H1 (cell line): ENCODE results near the gene STK39. TPM values are rescaled to one million over a fixed set of nuclear protein-coding genes. Genes with fewer than 3 reads are reported as not detected.

Experiments
- CTCF ChIA-PET: fragments of 300-600 bp; sonication (Branson Sonifier 250); formaldehyde crosslinking; loops from one replicate; lab custom pipeline; 2021; ENCODE audit not compliant: partially characterized antibody; lab: Charles Lee
- POLR2A ChIA-PET: fragments of 300-600 bp; sonication (Branson Sonifier 250); formaldehyde crosslinking; loops from one replicate; lab custom pipeline; 2021; ENCODE audit warnings: inconsistent platforms; ENCODE audit not compliant: partially characterized antibody; lab: Charles Lee
- DNase-seq, 2 experiments: peaks; one replicate each; pipeline versions ENCODE4 v3.0.0 to v3.0.0-alpha.2; 2010 to 2022; ENCODE audit warnings: low spot score in 2 of 2, low read depth in 1 of 2, mixed read lengths in 1 of 2
- FAIRE-seq: peaks from 2 replicates; lab custom pipeline; 2011; peaks lifted over from hg19 to GRCh38; lab: Jason Lieb, UNC
- H2AFZ ChIP-seq: 2 replicates; pipeline ENCODE4 v1.8.1; 2012; ENCODE audit warnings: low read length, inconsistent platforms
- H2AK5ac ChIP-seq: 2 replicates; pipeline ENCODE4 v1.6.1; 2013; ENCODE audit warnings: low read depth, low read length
- H2BK120ac ChIP-seq: replicated peaks from 2 replicates; pipeline ENCODE3; 2013; ENCODE audit warnings: low read depth, low read length, inconsistent platforms
- H2BK12ac ChIP-seq: 2 replicates; pipeline ENCODE4 v1.6.1; 2013; ENCODE audit warnings: low read depth, low read length
- H2BK15ac ChIP-seq: 2 replicates; pipeline ENCODE4 v1.6.1; 2013; ENCODE audit warnings: low read length
- H2BK20ac ChIP-seq: 2 replicates; pipeline ENCODE4 v1.6.1; 2013; ENCODE audit warnings: low read length
- H2BK5ac ChIP-seq: 2 replicates; pipeline ENCODE4 v1.6.1; 2013; ENCODE audit warnings: low read depth, low read length
- H3K14ac ChIP-seq: 2 replicates; pipeline ENCODE4 v1.6.1; 2013; ENCODE audit warnings: inconsistent platforms; ENCODE audit not compliant: insufficient read length
- H3K18ac ChIP-seq: 2 replicates; pipeline ENCODE4 v1.6.1; 2013; ENCODE audit warnings: low read length; ENCODE audit errors: extremely low read depth
- H3K23ac ChIP-seq: 2 replicates; pipeline ENCODE4 v1.6.1; 2013; ENCODE audit warnings: inconsistent platforms; ENCODE audit not compliant: insufficient read length
- H3K23me2 ChIP-seq: 2 replicates; pipeline ENCODE4 v1.6.1; 2013; ENCODE audit warnings: low read depth, low read length
- H3K27ac ChIP-seq: 2 replicates; pipeline ENCODE4 v1.6.1; 2011; ENCODE audit warnings: low read depth, low read length, inconsistent platforms
- H3K27me3 ChIP-seq, 4 experiments: replicated peaks in 1 of 4; 1 replicate in 1 of 4; 2 replicates in 3 of 4; pipeline versions ENCODE4 v1.6.1 to v1.8.1; 2011 to 2013; ENCODE audit warnings: low read length in 3 of 4, mild to moderate bottlenecking in 3 of 4, inconsistent platforms in 2 of 4, mixed read lengths in 2 of 4, moderate library complexity in 1 of 4; ENCODE audit not compliant: control insufficient read depth in 3 of 4, insufficient read depth in 3 of 4; ENCODE audit errors: extremely low read depth in 1 of 4
- H3K36me3 ChIP-seq, 4 experiments: 2 replicates each; pipeline versions ENCODE4 v1.6.1 to v1.8.1; 2011 to 2013; ENCODE audit warnings: mild to moderate bottlenecking in 4 of 4, low read length in 3 of 4, moderate library complexity in 2 of 4, control low read depth in 1 of 4, inconsistent platforms in 1 of 4; ENCODE audit not compliant: insufficient read depth in 4 of 4, control insufficient read depth in 2 of 4
- H3K4ac ChIP-seq: replicated peaks from 2 replicates; pipeline ENCODE3; 2013; ENCODE audit warnings: low read length, low read depth, mixed read lengths, inconsistent platforms; ENCODE audit not compliant: insufficient read length
- H3K4me1 ChIP-seq, 4 experiments: replicated peaks in 1 of 4; 1 replicate in 1 of 4; 2 replicates in 3 of 4; pipeline versions ENCODE4 v1.6.1 to v1.8.1; 2011 to 2013; ENCODE audit warnings: low read length in 3 of 4, inconsistent platforms in 2 of 4, mixed read lengths in 1 of 4; ENCODE audit not compliant: insufficient read depth in 4 of 4, control insufficient read depth in 3 of 4
- H3K4me2 ChIP-seq, 2 experiments: 2 replicates each; pipeline versions ENCODE4 v1.6.1 to v1.8.1; 2011 to 2013; ENCODE audit warnings: low read depth in 2 of 2, low read length in 2 of 2, control low read depth in 1 of 2, inconsistent platforms in 1 of 2, mild to moderate bottlenecking in 1 of 2; ENCODE audit not compliant: insufficient read depth in 1 of 2
- H3K4me3 ChIP-seq, 4 experiments: fragments of 200-600, 300-600 bp in 1 of 4; sonication (generic), shearing (Covaris generic), sonication (Bioruptor Twin) in 1 of 4; 2 replicates each; pipeline versions ENCODE4 v1.5.1 to v1.8.1; 2011 to 2016; ENCODE audit warnings: low read length in 4 of 4, low read depth in 3 of 4, control low read depth in 2 of 4, inconsistent platforms in 2 of 4, mild to moderate bottlenecking in 2 of 4, mixed read lengths in 1 of 4, moderate library complexity in 1 of 4; ENCODE audit not compliant: insufficient read depth in 2 of 4; ENCODE audit errors: extremely low read depth in 1 of 4
- H3K56ac ChIP-seq: replicated peaks from 2 replicates; pipeline ENCODE3; 2013; ENCODE audit warnings: low read depth, mild to moderate bottlenecking, mixed read lengths, low read length, inconsistent platforms; ENCODE audit not compliant: insufficient read length
- H3K79me1 ChIP-seq: 2 replicates; pipeline ENCODE4 v1.6.1; 2013; ENCODE audit warnings: low read depth, low read length, control low read depth
- H3K79me2 ChIP-seq, 2 experiments: 2 replicates each; pipeline versions ENCODE4 v1.6.1 to v1.8.1; 2012 to 2013; ENCODE audit warnings: low read length in 2 of 2, mild to moderate bottlenecking in 2 of 2, inconsistent platforms in 1 of 2; ENCODE audit not compliant: insufficient read depth in 2 of 2, control insufficient read depth in 1 of 2
- H3K9ac ChIP-seq, 4 experiments: replicated peaks in 1 of 4; 1 replicate in 1 of 4; 2 replicates in 3 of 4; pipeline versions ENCODE4 v1.6.1 to v1.8.1; 2011 to 2013; ENCODE audit warnings: low read depth in 3 of 4, low read length in 3 of 4, control low read depth in 2 of 4, mild to moderate bottlenecking in 2 of 4, moderate library complexity in 2 of 4, inconsistent platforms in 1 of 4; ENCODE audit errors: extremely low read depth in 1 of 4
- H3K9me3 ChIP-seq, 2 experiments: 2 replicates each; pipeline versions ENCODE4 v1.6.1 to v1.8.1; 2012 to 2013; ENCODE audit warnings: mild to moderate bottlenecking in 2 of 2, moderate library complexity in 2 of 2, control low read depth in 1 of 2, inconsistent platforms in 1 of 2, low read depth in 1 of 2, low read length in 1 of 2, mixed read lengths in 1 of 2; ENCODE audit not compliant: insufficient read depth in 2 of 2
- H4K20me1 ChIP-seq, 2 experiments: replicated peaks in 1 of 2; 2 replicates each; pipeline versions ENCODE3 to v1.8.1; 2011 to 2013; ENCODE audit warnings: inconsistent platforms in 2 of 2, low read length in 2 of 2, mild to moderate bottlenecking in 1 of 2; ENCODE audit not compliant: insufficient read depth in 2 of 2, control insufficient read depth in 1 of 2
- H4K5ac ChIP-seq: 2 replicates; pipeline ENCODE4 v1.6.1; 2013; ENCODE audit warnings: low read length, low read depth, mixed read lengths, inconsistent platforms; ENCODE audit not compliant: insufficient read length
- H4K8ac ChIP-seq: 2 replicates; pipeline ENCODE4 v1.8.0; 2013; ENCODE audit warnings: mild to moderate bottlenecking, moderate library complexity, low read length, inconsistent platforms; ENCODE audit not compliant: insufficient read depth; ENCODE audit errors: extremely low read depth
- H4K91ac ChIP-seq: replicated peaks from 2 replicates; pipeline ENCODE3; 2013; ENCODE audit warnings: low read length, mixed read lengths, inconsistent platforms; ENCODE audit not compliant: insufficient read length
- BCL11A ChIP-seq, 2 experiments: IDR thresholded peaks; one replicate each; pipeline ENCODE4 v1.6.1; 2011; ENCODE audit warnings: low read depth in 2 of 2, low read length in 2 of 2, mild to moderate bottlenecking in 2 of 2
- CBX8 ChIP-seq: fragments of 300-800, 300-1000 bp; sonication (generic); IDR thresholded peaks from 2 replicates; pipeline ENCODE4 v1.7.1; 2016; ENCODE audit warnings: low read depth, low read length, borderline replicate concordance
- CREB1 ChIP-seq: IDR thresholded peaks from 2 replicates; pipeline ENCODE4 v1.6.1; 2012; ENCODE audit warnings: inconsistent platforms
- EP300 ChIP-seq, 2 experiments: IDR thresholded peaks; 1 replicate in 1 of 2; 2 replicates in 1 of 2; pipeline ENCODE4 v1.6.1; 2011 to 2012; ENCODE audit warnings: low read depth in 2 of 2, low read length in 2 of 2, mild to moderate bottlenecking in 2 of 2, borderline replicate concordance in 1 of 2, inconsistent platforms in 1 of 2, moderate library complexity in 1 of 2
- GABPA ChIP-seq: IDR thresholded peaks from 2 replicates; pipeline ENCODE4 v1.6.1; 2011; ENCODE audit warnings: mild to moderate bottlenecking, low read length, moderate library complexity, borderline replicate concordance; ENCODE audit not compliant: insufficient read depth
- JUND ChIP-seq: IDR thresholded peaks from 2 replicates; pipeline ENCODE4 v1.6.1; 2011; ENCODE audit warnings: mild to moderate bottlenecking, improper control_type of control experiment, low read length
- NANOG ChIP-seq: IDR thresholded peaks from 2 replicates; pipeline ENCODE4 v1.6.1; 2011; ENCODE audit warnings: low read length, low read depth, mild to moderate bottlenecking, inconsistent platforms; ENCODE audit not compliant: insufficient read depth, poor library complexity, severe bottlenecking
- SP2 ChIP-seq: IDR thresholded peaks from 2 replicates; pipeline ENCODE4 v1.6.1; 2012; ENCODE audit warnings: mild to moderate bottlenecking, low read length, inconsistent platforms
- SP4 ChIP-seq: IDR thresholded peaks from 2 replicates; pipeline ENCODE4 v1.6.1; 2012; ENCODE audit warnings: low read length, inconsistent platforms
- WGBS, 2 experiments: shearing (Covaris generic) in 1 of 2; methylation state at CpG; one replicate each; pipeline versions ENCODE4 v1.1.6 to v1.1.7; 2013 to 2015; ENCODE audit warnings: low lambda C conversion rate in 2 of 2, mixed read lengths in 2 of 2, inconsistent platforms in 1 of 2, low coverage in 1 of 2, missing lambda C conversion rate in 1 of 2; ENCODE audit not compliant: insufficient replicate concordance in 2 of 2, insufficient coverage in 1 of 2, insufficient read length in 1 of 2; ENCODE audit errors: extremely low coverage in 1 of 2, missing lambda C conversion rate in 1 of 2; 5-methylcytosine and 5-hydroxymethylcytosine counted together
- polyA plus RNA-seq, 7 experiments: library from polyadenylated mRNA; depleted of rRNA in 3 of 7; stranded (reverse) in 5 of 7; unstranded in 2 of 7; fragments of >200 nt in 5 of 7; fragments of 200-250 nt in 2 of 7; gene quantifications; 1 replicate in 5 of 7; 2 replicates in 1 of 7; 4 replicates in 1 of 7; pipeline versions ENCODE4 v1.2.1 to v1.2.3, GENCODE V29; 2011 to 2013; ENCODE audit warnings: missing spikeins in 2 of 7, mixed read lengths in 2 of 7
- total RNA-seq: library from RNA; stranded (reverse); fragmentation: NEBNext Ultra II Directional; extraction: Animal tissue kit (Norgen Biotek cat#: 25700); gene quantifications from 2 replicates; pipeline ENCODE4 v1.2.1, GENCODE V29; 2021
- TF ChIP-seq, protein P1 (sequence below): IDR thresholded peaks from 2 replicates; pipeline ENCODE4 v1.6.1; 2012; ENCODE audit warnings: inconsistent platforms
- TF ChIP-seq, protein P2 (sequence below): IDR thresholded peaks from 2 replicates; pipeline ENCODE4 v1.6.1; 2012; ENCODE audit warnings: low read length, inconsistent platforms

STK39 gene
- total and polyA plus RNA-seq, 2 of the 8 experiments (the other 6 are each of a cell fraction or from before 2014, with no cell fraction given): 13.7 to 23.8 TPM

- Histone ChIP-seq H3K14ac (no peak overlapping the region), H4K5ac (no peak overlapping the region), H4K20me1 (peaks cover 0 to 1% of the 10 kb centered on the region in 2 experiments), H3K27ac (no peak overlapping the region), H3K36me3 (no peaks in the 10 kb centered on the region), H3K4me2 (no peak overlapping the region), H2BK5ac (no peak overlapping the region), H2BK20ac (no peak overlapping the region), H3K4ac (no peak overlapping the region), H3K23me2 (no peaks in the 10 kb centered on the region), H3K79me2 (no peaks in the 10 kb centered on the region), H4K8ac (no peak overlapping the region), H2AK5ac (no peak overlapping the region), H3K9me3 (no peaks in the 10 kb centered on the region), H3K27me3 (no peaks in the 10 kb centered on the region), H3K56ac (no peak overlapping the region), H2BK12ac (no peak overlapping the region), H3K4me3 (no peak overlapping the region), H3K4me1 (peaks cover 0 to 16% (median 4%) of the 10 kb centered on the region in 4 experiments; a peak in 5 of 7 replicates), H3K23ac (no peak overlapping the region), H2BK120ac (no peak overlapping the region), H3K79me1 (peaks cover 5% of the 10 kb centered on the region; the same call in 1 of the 2 replicates), H2BK15ac (no peak overlapping the region), H3K9ac (no peak overlapping the region), H3K18ac (no peak overlapping the region), H4K91ac (no peak overlapping the region), H2AFZ (no peak overlapping the region)
- ChIA-PET CTCF (interaction anchor here (1.1 kb wide), 1 partner anchor 107 kb away, joined by 3 read pairs; no protein-coding TSS in a partner anchor), POLR2A (no interaction called here)
- FAIRE-seq (no peak), DNase-seq (no peak)
- WGBS, 2 experiments: 83% methylated on average over 4 of the region's 4 CpGs; no CpG with 5 or more reads in 1 of the 2 experiments
- no peak for TF ChIP-seq CREB1
- TF ChIP-seq, protein P1, sequence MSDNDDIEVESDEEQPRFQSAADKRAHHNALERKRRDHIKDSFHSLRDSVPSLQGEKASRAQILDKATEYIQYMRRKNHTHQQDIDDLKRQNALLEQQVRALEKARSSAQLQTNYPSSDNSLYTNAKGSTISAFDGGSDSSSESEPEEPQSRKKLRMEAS: no peak
- no peak for TF ChIP-seq CBX8
- TF ChIP-seq SP4: no peak
- TF ChIP-seq SP2: no peak
- TF ChIP-seq BCL11A (IDR thresholded peaks at IDR 0.05; ENCODE audit: low read depth in 2 of 2, low read length in 2 of 2): no peak
- no peak for TF ChIP-seq NANOG
- TF ChIP-seq, protein P2, sequence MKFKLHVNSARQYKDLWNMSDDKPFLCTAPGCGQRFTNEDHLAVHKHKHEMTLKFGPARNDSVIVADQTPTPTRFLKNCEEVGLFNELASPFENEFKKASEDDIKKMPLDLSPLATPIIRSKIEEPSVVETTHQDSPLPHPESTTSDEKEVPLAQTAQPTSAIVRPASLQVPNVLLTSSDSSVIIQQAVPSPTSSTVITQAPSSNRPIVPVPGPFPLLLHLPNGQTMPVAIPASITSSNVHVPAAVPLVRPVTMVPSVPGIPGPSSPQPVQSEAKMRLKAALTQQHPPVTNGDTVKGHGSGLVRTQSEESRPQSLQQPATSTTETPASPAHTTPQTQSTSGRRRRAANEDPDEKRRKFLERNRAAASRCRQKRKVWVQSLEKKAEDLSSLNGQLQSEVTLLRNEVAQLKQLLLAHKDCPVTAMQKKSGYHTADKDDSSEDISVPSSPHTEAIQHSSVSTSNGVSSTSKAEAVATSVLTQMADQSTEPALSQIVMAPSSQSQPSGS: no peak
- TF ChIP-seq GABPA: no peak
- TF ChIP-seq EP300 (IDR thresholded peaks at IDR 0.05; ENCODE audit: borderline replicate concordance in 1 of 2, low read depth in 2 of 2, low read length in 2 of 2): no peak
- no peak for TF ChIP-seq JUND
Observed at GRCh38 chr2:168183308-168183997, 63.9 kb downstream of the STK39 start.
